Fibroblast of lung (primary cell): ENCODE results near the gene TUBGCP2.

ENCODE experiments used
- CTCF ChIP-seq, 2 donors: IDR thresholded peaks in 1 of 2; conservative IDR thresholded peaks in 1 of 2; 1 replicate in 1 of 2; 2 replicates in 1 of 2; pipeline ENCODE4 v1.5.1; 2011 to 2012; ENCODE audit warnings: low read length in 2 of 2, control low read depth in 1 of 2, inconsistent platforms in 1 of 2, low read depth in 1 of 2, mild to moderate bottlenecking in 1 of 2
- EZH2 ChIP-seq: IDR thresholded peaks from 2 replicates; pipeline ENCODE4 v1.5.1; 2012; ENCODE audit warnings: low read length, control low read depth, mild to moderate bottlenecking; ENCODE audit errors: missing control alignments

- TF ChIP-seq CTCF (conservative IDR thresholded peaks at IDR 0.05 in 1 of 2, IDR thresholded peaks at IDR 0.05 in 1 of 2; ENCODE audit: low read depth in 1 of 2, low read length in 2 of 2) (no peak), EZH2 (no peak)
These were observed 49.1 kb downstream of the TUBGCP2 start for GRCh38 chr10:133259602-133259989.
